HG03439 (cell line): ENCODE data around the gene HCAR2.
A peak's percentile ranks its signal among the peaks of the same experiment; 100 is the strongest.
"Not testable (repeated sequence)": the region's sequence is repeated elsewhere in the genome, so short reads cannot be mapped to it uniquely, and the experiment has no call there.

Experiments
- ATAC-seq: cut with Tn5 transposase; IDR thresholded peaks from one replicate; pipeline ENCODE4 v1.9.1; 2021; ENCODE audit warnings: mild to moderate bottlenecking, moderate library complexity; ENCODE audit not compliant: unreplicated experiment

The HCAR2 gene

DNA sequence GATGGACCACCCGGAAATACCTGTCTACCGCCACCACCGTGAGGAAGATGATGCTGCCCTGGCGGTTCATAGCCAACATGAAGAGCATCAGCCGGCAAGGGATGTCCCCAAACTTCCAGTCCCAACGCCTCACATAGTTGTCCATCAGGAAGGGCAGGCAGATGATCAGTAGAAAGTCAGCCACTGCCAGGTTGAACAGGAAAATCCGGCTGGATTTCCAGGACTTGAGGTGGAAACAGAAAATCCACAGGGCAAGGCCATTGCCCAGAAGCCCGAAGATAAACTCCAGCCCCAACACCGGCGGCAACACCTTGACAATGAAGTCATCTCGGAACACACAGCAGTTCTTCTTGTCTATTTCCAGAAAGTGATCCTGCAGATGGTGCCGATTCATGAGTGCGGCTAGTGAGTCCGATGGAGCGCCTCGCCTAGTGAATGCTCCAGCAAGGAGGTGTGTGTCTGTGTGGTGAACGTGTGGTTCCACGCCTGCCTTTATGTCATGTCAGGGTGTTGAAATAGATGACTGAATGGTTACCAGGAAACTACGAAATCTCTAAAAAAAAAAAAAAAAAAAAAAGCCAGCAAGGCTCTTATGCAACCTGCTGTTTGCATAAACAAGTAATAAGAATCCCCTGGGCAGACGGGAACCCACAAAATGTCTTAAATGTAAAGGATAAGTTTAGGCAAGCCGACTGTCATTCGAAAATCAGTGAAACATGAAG is at the start of gene HCAR2:
TSS of gene HCAR2 (minus strand) at position 468 of the 722 bp plus-strand sequence. CDS start at position 394, 74 bp downstream.
- not testable (repeated sequence) for ATAC-seq

DNA sequence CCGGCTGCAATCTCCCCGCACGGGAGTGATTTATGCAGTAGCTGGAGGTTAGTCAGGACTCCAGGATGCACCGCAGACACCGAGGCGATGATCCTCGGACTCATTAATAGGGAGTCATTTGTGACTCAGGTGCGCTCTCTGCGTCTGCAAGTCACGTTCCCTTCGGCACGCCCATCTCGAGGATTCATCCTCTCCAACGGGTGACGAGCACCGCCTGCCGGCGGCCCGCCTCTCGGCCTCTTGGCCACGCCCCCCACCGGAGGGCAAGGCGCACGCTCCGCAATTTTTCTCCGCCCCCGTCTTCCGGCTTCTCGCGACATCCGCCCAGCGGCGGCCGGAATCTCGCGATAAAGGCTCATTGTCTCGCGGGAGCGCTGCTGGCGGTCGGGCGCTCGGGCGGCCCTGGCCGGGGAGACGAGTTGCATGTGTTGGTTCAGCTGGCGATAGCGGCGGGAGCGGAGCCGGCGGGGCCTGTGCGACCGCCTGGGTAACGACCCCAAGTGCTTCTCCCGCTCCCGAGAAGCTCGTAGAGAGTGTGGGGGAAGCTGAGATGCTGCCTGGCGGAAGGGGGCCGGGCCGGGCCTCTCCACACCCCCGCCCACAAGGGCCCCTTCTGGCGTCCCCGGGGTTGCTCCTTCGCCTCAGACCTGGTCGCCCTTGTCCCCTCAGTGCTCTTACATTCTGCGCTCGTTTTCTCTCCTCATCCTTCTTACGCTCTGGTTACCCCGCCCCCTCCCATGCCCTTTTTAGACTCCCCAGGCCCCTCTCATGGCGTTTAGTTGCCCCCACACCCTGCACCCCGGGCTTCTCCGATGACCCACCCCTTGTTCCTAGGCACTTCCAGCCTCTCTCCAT is 49.5 kb upstream of the HCAR2 start, which contains the start of gene DENR:
TSS of gene DENR (plus strand) at position 361 of the 855 bp plus-strand sequence. CDS start 878 bp downstream, outside the sequence.
- peak; percentile 96 for ATAC-seq

DNA sequence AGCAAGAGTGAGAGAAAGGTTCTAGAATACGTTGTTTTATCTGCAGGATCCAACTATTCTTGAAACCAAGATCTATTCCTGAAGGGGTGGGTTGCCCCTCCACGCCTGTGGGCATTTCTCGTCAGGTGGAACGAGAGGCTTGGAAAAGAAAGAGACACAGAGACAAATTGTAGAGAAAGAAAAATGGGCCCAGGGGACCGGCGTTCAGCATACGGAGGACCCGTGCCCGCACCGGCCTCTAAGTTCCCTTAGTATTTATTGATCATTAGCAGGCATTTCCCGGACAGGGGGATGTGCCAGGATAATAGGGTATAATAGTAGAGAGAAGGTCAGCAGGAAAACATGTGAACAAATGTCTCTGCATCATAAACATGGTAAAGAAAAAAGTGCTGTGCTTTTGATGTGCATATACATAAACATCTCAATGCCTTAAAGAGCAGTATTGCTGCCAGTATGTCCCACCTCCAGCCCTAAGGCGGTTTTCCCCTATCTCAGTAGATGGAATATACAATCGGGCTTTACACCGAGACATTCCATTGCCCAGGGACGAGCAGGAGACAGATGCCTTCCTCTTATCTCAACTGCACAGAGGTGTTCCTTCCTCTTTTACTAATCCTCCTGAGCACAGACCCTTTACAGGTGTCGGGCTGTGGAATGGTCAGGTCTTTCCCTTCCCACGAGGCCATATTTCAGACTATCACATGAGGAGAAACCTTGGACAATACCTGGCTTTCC is 47.8 kb upstream of the HCAR2 start:
- not testable (repeated sequence) for ATAC-seq

DNA sequence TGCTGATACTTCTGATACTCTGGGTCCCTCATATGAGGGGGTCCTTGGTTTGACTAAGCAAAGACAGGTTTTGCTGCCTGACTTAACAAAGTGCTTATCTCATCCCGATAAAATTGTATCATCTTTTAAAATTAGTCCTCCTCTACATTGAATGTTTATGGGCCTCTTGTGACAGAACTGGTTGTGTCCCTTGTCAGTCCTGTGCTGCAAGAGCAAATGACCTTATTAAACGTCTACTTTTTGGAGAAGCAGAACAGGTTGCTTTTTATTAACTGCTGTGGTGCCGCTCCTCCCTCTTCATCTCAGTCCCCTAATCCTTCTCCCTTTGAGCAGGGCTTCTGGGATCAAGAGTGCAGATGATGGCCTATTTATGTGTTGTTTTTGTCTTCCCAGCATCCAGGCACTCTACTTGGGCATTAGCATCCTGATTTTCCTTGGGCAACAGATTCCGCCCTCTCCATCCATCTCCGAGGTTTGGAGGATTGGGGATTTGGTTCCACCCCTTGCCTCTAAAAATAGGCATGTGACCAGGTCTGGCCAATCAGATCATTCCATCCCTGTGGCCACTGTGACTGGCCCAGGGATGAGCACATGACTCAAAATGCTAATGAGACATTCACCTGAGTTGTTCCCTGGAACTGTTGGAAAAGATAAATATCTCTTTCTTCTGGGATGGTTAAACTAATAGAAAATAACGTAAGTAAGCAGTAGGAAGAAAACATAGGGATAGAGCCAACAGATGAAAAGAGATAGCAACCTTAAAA is 46.6 kb upstream of the HCAR2 start:
- ATAC-seq = no peak

DNA sequence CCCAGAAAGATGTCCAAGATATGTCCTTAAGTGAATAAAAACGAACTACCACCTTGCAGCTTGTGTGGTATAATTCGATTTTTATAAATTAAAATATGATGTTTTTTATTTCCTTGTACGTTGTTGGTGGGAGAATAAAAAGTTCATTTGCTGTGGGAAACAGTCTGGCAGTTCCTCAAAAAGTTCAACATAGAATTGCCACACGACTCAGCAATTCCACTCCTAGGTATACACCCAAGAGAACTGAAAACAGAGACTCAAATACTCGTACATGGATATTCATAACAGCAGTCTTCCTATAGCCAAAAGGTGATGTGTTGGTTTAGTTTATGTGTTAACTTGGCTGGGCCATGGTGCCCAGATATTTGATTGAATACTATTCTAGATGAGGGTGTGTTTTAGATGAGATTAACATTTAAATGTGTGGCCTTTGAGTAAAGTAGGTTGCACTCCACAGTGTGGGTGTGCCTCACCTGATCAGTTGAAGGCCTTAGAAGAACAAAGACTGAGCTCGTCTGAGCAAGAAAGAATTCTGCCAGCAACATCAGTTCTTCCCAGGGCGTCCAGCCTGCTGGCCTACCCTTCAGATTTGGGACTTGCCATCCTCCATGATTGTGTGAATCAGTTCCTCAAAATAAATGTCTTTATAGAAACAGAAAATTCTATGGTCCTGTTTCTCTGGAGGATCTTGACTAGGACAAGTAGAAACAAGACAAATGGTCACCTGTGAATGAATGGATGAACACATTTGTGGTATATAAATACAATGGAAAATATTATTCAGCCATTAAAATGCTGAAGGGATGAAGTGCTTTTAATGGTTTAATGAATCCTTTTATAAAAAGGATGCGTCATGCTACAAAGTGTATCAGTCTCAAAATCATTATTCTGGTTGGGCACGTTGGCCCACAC is 44.3 kb upstream of the HCAR2 start:
- no peak for ATAC-seq

DNA sequence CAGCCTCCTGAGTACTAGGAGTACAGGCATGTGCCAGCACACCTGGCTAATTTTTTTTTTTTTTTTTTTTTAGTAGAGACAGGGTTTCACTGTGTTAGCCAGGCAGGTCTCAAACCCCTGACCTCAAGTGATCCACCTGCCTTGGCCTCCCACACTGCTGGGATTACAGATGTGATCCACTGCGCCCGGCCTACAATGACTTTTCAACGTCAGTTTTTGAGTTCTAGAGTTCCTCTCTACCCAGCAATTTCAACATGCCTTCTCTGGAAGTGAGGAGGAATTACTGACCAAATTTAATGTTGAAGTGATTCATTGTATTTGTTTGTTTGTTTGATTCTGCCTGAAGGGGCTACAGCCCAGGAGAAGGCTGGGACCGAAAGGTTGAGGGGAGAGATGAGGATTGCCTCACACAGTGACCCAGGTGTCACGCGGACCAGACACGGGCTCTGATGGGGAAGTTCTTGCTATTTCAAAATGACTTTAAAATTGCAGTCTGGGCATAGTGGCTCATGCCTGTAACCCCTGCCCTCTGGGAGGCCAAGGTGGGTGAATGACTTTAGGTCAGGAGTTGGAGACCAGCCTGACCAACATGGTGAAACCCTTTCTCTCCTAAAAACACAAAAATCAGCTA is 40.9 kb upstream of the HCAR2 start:
- ATAC-seq = no peak

DNA sequence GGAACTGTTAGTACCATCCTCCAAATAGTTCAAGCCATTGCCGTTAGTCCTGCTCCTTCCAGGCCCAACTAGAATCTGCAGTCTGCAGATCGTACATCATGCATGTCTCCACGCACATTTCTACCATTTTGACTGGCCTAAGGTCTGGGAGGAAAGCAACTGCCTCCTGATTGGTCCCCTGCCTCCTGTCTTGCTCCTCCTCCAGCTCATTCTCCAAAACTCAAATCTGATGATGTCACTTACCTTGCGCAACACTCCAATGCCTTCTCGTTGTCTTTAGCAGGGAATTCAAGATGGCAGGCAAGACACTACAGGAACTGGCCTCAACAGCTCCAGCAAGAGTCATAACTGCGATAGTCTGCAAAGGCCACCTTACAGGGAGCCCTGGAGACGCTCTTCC is 37.2 kb upstream of the HCAR2 start:
- ATAC-seq = no peak

DNA sequence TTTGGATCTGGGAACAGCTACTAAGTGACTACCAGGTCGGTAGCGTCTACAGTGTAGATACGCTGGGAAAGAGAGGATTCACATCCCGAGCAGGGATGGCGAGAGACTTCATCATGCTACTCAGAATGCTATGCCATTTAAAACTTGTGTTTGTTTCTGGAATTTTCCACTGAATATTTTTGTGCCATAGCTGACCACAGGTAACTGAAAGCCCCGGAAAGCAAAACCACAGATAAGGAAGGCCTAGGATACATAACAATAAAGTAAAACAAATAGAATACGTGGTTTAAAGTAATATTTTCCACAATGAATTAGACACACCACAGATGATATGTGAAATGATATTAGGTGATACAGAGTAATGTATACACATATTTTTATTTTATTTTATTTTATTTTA is 35.4 kb upstream of the HCAR2 start:
- ATAC-seq = no peak

DNA sequence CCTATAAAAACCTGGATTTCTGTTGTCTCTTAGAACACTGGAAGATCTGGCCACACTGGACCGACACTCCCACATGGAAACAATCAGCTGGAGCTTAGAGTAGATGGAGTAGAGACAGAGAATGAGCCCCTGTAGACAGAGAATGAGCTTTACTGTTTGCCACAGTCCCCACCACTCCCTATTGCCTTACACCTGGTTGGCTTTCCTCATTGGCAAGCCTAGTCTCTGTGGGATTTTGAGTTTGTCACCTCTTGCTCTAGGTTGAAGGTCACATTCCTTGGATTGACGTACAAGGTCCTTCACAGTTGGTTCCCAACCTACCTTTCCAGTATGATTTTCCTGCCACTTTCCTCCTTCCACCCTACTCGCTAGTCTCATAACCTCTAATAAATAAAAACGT is 29.5 kb upstream of the HCAR2 start:
- ATAC-seq = no peak

DNA sequence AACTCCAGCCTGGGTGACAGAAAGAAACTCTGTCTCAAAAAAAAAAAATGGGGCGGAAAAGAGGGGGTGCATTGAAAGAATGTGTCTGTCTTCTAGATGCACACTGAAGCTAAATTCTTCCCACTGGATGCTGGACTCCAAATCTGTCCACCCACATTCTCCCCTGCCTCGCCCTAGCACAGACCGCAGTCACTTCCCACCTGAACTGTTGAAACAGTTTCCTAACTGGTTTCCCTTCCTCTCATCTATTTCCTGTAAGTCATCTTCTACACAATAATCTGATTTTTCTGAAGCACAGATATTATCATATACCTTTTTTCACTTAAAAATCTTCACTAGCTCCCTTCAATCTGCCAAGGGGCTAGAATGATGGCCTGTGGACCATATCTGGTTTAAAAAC is 29.0 kb upstream of the HCAR2 start:
- ATAC-seq = no peak

DNA sequence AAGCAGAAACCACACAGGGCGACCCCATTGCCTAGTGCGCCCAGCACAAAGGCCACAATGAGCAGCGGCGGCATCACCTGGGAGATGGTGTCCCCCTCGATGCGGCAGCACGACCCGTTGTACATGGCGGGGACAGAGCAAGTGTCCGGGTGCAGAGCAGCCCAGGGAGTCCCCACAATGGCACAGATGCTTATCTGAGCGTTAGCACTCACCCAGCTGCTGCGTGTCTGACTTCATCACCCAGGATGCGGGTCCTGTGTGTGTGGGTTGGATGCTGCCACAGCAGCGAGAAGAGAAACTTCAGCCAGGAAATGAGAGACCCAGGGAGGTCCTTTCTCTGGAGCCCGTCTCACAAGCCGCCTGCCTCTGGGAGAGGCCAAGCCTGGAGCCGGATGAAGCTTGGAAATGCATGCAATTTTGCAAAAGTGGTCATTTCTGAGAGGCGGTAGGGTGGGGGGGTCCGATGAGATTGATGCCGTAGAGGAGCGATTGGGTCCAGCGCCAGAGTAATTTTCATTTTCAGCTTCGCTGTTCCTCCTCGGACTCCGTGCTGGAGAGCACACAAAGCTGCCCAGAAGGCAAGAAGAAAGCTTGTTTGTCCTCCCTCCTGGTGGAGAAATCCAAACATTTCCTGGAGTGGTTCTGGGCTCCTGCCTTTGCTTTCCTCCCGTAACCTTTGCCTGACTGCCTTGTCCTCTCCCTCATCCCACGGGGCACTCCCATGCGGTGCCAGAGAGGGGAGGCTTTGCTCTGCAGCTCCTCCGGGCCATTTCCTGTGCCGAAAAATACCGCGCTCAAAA is 27.3 kb upstream of the HCAR2 start, which contains the start of gene HCAR1:
TSS of gene HCAR1 (minus strand) at position 630 of the 800 bp plus-strand sequence. CDS start at position 125, 505 bp downstream.
- no peak for ATAC-seq

DNA sequence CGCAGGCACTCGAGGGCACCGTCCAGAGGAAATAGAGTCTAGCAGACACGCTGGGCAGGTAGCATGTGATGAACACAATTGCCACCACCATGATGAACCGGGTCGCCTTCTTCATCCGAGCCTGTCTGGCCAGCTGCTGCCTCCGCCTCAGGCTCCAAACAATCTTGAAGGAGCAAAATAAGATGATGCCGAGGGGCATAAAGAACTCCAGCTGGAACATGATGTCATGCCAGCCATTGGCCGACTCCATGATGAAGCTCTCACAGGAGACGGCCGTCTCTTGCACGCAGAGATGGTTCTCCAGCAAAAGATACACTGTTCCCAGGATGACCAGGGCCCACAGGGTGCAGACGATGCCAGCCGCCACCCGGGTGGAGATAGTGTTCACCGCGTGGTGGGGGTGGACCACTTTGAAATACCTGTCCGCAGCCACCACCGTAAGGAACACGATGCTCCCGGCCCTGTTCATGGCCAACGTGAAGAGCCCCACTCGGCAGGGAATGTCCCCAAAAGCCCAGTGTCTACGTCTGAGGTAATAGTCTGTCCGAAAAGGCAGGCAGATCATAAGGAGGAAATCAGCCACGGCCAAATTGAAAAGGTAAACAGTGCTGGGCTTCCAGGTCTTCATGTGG is 26.5 kb upstream of the HCAR2 start:
- no peak for ATAC-seq

DNA sequence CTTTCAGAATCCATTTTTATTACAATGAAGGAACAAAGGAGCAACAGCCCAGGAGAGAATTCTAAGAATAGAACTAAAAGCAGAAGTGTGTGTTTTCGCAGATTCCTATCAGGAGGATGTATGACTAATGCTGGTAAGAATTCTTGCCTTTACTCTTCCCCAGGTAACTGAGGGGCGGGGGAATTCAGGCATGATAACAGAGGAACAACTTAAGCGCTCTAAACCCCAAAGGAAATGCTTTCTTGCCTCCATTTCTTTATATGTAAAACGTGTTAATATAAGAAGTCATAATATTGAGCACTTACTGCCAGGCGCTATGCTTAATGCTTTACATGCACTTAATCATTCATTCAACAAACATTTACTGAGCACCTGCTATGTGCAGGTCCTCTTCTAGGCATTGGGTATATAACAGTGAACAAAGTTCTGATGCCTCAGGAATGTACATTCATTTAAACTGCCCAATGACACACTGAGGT is 23.0 kb upstream of the HCAR2 start:
- ATAC-seq = no peak

DNA sequence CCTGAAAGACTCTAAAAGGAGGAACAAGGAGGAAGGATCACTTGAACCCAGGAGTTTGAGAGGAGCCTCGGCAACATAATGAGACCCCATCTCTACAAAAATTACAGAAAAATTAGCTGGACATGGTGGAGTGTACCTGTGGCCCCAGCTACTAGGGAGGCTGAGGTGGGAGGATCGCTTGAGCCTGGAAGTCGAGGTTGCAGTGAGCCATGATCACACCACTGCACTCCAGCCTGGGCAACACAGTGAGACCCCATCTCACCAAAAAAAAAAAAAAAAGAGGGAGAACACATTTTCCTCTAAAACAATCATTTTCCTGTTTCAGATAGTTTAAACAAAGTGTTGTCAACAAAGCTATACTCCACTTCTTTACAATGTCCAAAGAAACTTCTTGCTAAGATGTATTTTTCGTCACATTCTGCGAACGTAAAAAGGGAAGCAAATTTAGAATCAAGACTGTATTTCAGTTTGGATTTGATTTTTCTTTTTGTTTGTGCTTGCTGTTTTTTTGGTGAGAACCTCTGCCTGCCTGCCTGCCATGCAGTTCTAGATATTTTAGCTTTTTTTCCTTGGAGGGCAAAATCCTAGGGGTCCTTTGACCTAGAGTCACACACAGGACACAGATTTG is 22.4 kb upstream of the HCAR2 start:
- ATAC-seq = no peak

DNA sequence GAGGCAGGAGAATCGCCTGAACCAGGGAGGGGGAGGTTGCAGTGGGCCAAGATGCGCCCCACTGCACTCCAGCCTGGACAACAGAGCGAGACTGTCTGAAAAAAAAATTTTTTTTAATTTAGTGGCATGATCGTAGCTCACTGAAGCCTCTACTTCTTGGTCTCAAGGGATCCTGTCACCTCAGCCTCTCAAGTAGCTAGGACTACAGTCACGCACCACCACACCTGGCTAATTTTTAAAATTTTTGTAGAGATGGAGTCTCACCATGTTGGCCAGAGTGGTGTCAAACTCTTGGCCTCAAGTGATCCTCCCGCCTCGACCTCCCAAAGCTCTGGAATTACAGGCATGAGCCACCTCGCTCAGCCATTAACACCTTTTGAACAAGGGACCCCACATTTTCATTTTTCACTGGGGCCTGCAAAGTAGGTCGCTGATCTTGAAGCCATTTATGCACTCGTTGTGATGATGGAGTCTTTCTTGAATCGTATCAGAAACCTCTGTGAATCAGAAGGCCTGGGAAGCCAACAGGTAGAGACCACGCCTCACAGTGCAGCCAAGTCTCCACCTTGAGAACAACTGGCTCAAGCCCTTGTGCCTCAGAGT is 21.6 kb upstream of the HCAR2 start:
- no peak for ATAC-seq

DNA sequence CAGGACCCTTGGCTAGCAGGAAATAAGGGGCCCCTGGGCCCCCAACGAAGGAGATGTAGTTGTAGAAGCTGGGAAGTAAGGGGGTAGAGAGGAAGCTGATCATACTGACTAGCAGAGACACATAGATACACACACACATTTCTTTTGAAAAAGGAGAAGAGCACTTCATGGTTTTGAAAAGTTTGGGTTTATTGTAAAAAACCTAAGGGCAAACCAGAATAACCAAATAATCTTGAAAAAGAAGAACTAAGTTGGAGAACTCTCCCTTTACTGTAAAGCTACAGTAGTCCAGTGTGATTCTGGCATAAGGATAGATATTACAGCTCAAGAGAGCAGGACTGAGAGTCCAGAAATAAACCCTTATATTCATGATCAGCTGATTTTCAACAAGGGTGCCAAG is 19.2 kb upstream of the HCAR2 start:
- no peak for ATAC-seq
